NCI-H524 (cell line): ENCODE results near the gene CFL2.

ENCODE experiments used
- DNase-seq, 2 experiments: peaks; one replicate each; lab custom pipeline; 2025; lab: John Stamatoyannopoulos, UW

CFL2 gene

GRCh38 chr14:34676516-34677211 is 37.7 kb downstream of the CFL2 start:
- peak; percentile 39 to 73 for DNase-seq

GRCh38 chr14:34673702-34674101 is 40.7 kb downstream of the CFL2 start:
- DNase-seq: no peak

DNA sequence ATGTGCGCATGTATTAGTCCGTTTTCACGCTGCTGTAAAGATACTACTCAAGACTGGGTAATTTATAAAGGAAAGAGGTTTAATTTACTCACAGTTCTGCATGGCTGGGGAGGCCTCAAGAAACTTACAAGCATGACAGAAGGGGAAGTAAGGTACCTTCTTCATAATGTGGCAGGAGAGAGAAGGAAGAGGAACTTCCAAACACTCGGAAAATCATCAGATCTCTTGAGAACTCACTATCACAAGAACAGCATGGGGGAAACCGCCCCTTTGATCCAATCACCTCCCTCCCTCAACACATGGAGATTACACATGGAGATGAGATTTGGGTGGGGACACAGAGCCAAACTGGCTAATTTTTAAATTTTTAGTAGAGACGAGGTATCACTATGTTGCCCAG is 42.7 kb downstream of the CFL2 start:
- no peak for DNase-seq

DNA sequence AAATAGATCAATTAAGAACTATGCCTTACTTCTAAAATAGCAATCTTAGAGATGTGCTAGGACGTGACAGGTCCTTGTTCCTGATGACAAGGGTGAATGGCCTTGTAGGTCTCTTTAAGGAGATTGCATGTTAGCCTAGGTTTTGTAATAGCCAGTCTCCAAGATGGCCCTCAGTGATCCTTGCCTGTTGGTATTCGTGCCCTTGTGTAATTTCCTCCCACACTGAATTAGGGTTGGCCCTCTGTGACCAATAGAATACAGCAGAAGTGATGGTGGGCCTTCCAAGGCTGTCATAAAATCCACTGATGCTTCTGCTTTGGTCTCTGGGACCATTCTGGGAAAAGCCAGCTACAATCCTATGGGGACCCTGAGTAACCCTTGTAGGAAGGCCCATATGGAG is 46.3 kb downstream of the CFL2 start:
- no peak for DNase-seq

- no peak for DNase-seq
Measured at GRCh38 chr14:34667007-34667406, 47.4 kb downstream of the CFL2 start.

- DNase-seq: no peak
Measured at GRCh38 chr14:34665785-34666435, 48.5 kb downstream of the CFL2 start.

GRCh38 chr14:34662561-34663088 is 51.8 kb downstream of the CFL2 start:
- no peak for DNase-seq

DNA sequence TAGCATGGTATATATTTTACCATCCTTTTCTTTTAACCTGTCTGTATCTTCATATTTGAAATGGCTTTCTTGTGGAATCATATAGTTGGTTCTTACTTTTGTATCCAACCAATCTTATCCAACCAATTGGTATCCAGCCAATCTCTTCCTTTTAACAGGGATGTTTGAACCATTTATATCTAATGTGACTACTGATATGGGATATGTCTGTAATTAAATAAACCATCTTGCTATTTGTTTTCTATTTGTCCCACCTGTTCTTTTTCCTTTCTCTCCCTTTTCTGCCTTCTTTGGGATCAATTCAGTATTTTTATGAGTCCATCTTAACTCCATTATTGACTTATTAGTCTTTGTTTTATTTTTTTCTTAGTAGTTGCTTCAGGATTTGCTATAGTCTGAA is 53.6 kb downstream of the CFL2 start:
- DNase-seq: no peak
